ENCODE data around the gene NTM.

Gene NTM

GRCh38 chr11:131875611-131876010 lies 505.2 kb downstream of the NTM start:
- DNase-seq = no peak

GRCh38 chr11:131877246-131877942 lies 507.0 kb downstream of the NTM start:
- no peak for DNase-seq

GRCh38 chr11:131880316-131880715 lies 509.9 kb downstream of the NTM start:
- no peak for DNase-seq

- DNase-seq = no peak
These were observed 510.6 kb downstream of the NTM start for GRCh38 chr11:131880976-131881375.

- DNase-seq = no peak
These were observed 512.9 kb downstream of the NTM start for GRCh38 chr11:131883332-131883731.

GRCh38 chr11:131884461-131885073 lies 514.2 kb downstream of the NTM start:
- DNase-seq = no peak

GRCh38 chr11:131885431-131885830 lies 515.0 kb downstream of the NTM start:
- no peak for DNase-seq

GRCh38 chr11:131886201-131886600 lies 515.8 kb downstream of the NTM start:
- DNase-seq = no peak

GRCh38 chr11:131888230-131888855 lies 517.9 kb downstream of the NTM start:
- no peak for DNase-seq

GRCh38 chr11:131889146-131889577 lies 518.7 kb downstream of the NTM start:
- no peak for DNase-seq

GRCh38 chr11:131889760-131890581 lies 519.6 kb downstream of the NTM start:
- DNase-seq = no peak

- no peak for DNase-seq
These were observed 522.9 kb downstream of the NTM start for GRCh38 chr11:131893103-131893890.

GRCh38 chr11:131893988-131894387 lies 523.6 kb downstream of the NTM start:
- DNase-seq = no peak

GRCh38 chr11:131894615-131895544 lies 524.5 kb downstream of the NTM start:
- no peak for DNase-seq

- no peak for DNase-seq
These were observed 525.5 kb downstream of the NTM start for GRCh38 chr11:131895865-131896264.

GRCh38 chr11:131896978-131897615 lies 526.7 kb downstream of the NTM start:
- DNase-seq = no peak

- no peak for DNase-seq
These were observed 527.5 kb downstream of the NTM start for GRCh38 chr11:131897956-131898355.

GRCh38 chr11:131898949-131899348 lies 528.5 kb downstream of the NTM start:
- DNase-seq = no peak

GRCh38 chr11:131899950-131900580 lies 529.6 kb downstream of the NTM start:
- no peak for DNase-seq

- DNase-seq = no peak
These were observed 532.0 kb downstream of the NTM start for GRCh38 chr11:131902421-131902820.

All from effector CD8-positive, alpha-beta T cell (primary cell).